Stimulated activated CD4-positive, alpha-beta T cell treated with anti-CD3 and anti-CD28 coated beads, Interleukin-12 subunit alpha, Interleukin-12 subunit beta, amount 100 ng/mL, for 24 hours (primary cell): ENCODE measurements around the gene KLF15.
"Not testable (repeated sequence)": the region's sequence is repeated elsewhere in the genome, so short reads cannot be mapped to it uniquely, and the experiment has no call there.

Experiments
- DNase-seq, 2 experiments: peaks; one replicate each; pipeline ENCODE4 v3.0.0-alpha.2; 2020; ENCODE audit warnings: low read depth in 2 of 2

Gene KLF15

DNA sequence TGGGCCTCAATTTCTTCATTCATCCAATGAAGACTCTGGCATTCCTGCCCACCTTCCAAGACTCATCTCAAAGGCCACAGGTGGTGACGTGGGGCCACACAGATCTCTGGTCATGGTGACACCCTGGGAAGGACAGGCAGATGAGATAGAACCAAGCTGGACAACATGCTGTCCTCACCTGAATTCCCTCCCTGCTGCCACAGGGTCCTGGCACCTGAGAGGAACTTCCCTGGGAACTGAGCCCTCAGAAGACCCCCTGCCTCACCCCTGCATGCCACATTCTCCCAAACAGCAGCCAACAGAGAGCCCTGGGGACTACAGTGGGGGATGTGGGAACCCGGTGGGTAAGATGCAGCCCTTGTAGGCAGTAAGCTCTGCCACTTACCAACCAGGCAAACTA lies 10.7 kb downstream of the KLF15 start:
- no peak for DNase-seq

GRCh38 chr3:126345641-126346460 lies 11.4 kb downstream of the KLF15 start:
- DNase-seq: no peak

- no peak for DNase-seq
Observed at GRCh38 chr3:126345231-126345630, 12.0 kb downstream of the KLF15 start.

- no peak for DNase-seq
Observed at GRCh38 chr3:126344380-126345041, 12.7 kb downstream of the KLF15 start.

GRCh38 chr3:126343649-126344035 lies 13.6 kb downstream of the KLF15 start:
- no peak for DNase-seq

DNA sequence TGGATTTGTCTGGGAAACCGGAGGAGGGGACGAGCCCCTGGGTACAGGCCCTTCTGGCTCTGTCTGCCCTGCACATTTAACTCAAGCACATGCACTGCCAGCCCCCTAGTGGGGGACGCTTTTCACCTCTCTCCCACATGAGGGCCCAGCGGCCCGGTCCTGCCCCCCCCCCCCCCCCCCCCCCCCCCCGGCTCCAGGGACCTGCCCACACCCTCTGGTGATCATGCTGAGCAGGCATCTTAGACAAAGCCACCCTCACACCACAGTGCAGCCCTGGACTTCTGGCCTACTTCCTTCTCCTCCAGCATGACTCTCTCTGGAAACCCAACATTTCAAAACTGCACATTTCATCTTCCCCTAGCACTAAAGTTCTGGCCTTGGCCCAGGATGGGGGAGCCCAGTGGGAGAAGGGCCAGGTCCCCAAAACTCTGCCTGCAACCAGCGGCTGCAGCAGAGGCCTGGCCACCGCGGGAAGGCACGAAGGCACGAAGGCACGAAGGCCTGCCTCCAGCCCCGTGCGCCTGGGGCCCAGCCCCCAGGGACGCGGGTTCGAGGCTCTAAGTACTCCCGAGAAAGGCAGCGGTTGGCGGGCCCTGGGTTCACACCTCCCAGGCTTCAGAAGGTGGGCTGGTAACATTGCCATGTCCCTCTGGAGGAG lies 14.1 kb downstream of the KLF15 start:
- no peak for DNase-seq

- DNase-seq: no peak
Observed at GRCh38 chr3:126342211-126342610, 15.0 kb downstream of the KLF15 start.

DNA sequence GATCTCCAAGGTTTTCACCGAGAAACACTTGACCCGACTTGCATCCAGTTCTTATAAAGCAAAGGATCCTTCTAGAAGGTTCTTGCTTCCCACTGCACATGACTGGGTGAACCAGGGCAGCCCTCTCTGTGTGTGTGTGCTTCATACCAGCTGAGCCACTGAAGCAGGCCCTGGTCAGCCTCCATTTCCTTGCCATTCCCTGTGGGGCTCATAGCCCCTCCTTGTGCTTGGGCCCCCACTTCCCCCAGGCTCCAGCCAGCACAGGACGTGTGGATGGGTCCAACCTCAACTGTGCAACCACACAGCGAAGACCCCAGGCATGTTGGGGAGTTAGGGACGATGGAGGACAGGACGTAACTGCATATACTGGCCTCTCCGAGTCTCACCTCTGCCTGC lies 15.5 kb downstream of the KLF15 start:
- no peak for DNase-seq

DNA sequence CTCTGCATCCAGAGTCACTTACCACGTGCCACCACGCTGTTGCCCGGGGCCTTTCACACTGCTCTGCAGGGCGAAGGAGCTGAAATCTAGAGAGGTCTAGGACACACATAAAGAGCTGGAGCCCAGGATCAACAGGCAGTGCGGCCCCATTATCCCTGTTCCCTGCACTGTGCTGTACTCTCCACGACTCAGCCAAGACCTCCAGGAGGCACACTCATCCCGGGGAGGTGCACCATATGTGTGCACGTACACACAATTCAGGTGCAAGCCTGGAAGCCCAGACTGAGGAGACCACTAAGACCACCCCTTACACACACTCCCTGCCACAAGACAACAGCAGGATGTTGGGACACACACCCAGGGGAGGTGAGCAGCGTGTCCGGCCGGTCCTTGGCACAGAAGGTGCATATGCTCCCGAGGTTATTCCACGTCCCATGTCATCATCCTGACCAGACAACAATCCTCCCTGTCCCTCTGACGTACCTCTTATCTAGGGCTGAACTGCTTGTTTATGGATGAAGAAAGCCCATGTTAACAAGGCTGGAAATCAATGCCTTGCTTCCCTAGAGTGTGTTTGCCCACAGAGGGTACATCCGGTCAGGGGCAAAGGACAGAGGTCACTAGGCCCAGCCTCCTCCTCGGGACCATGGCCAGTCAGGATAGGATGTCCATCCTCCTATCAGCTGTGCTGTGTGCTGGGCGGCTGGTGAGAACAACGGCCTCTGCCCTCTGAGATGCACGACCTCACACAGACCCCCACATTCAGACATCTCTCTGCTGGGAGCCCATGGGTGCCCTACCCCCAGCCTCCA lies 16.1 kb downstream of the KLF15 start:
- DNase-seq: no peak

DNA sequence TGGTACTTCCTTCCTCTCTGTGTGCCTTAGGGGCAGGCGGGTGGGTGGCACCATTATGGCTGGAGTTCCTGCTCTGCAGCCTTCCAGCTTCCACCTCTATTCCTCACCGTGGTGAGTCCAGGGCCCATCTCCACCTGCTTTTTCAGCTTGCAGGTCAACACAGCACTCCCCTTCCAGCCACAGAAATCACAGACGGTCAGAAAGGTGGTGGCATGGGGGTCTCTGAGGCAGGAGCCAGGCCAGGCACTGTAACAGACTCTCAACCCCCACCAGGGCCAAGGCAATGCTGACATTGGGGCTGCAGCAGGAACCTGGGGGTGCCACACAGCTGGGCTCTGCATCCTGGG lies 16.6 kb downstream of the KLF15 start:
- no peak for DNase-seq

DNA sequence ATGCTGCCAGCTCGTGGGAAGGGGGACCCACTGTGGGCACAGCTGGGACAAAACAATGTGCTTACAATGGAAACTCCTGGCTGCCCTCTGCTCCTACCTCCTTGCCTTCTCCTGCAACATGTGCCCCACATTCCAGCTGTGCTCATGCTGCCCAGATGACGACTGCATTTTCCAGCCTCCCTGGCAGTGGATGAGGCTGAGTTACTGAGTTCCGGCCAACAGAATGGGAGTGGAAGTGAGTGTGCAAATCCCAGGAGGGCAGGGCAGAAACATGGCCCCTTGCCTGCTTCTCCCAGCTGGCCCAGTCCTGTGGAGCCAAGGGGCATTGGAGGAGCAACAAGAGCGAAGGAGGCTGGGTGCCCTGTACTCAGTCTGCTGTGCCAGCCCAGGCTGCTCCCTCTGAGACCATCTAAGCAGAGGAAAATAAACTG lies 17.1 kb downstream of the KLF15 start:
- no peak for DNase-seq

DNA sequence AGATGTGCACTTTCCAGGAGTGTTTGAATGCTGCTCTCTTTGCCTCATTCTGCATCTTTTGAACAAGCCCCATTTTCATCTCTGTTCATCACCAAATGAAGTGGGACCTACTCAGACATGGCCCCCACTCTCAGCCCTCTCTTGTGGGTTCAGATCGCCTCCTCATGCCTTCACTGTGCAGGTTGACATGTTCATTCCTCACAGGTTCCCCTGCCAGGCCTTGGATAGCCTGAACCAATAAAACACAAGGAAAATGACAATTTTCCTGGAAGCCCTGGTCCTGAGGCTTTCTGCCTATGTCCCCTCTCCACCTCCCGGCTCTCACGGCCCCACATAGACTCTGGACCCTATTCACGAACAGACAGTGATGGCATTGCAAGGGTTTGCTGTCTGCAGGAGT lies 17.7 kb downstream of the KLF15 start:
- DNase-seq: no peak

DNA sequence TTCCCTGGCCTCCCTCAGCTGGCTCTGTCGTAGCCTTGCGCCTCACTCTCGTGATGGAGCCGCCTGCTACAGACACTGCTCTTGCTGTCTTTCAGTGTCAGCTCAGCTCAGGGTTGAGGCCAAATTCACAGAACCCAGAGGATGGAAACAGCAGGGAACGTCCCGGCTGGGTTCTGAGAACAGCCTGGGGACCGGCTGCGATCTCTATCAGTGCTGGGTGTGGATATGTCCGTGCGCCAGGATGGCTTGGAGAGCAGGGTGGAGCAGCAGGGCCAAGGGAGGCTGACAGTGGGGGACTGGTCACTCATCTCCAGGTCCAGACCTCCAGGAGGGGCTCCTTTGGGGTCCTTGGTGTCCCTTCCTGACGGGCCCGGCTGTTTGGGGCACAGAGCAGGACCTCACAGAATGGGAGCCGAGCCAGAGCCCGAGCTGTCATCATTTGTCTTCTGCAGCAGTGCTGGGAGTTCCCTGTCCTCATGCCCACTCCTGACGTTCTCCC lies 18.4 kb downstream of the KLF15 start:
- DNase-seq: no peak

GRCh38 chr3:126337980-126338651 lies 19.1 kb downstream of the KLF15 start:
- DNase-seq: no peak

GRCh38 chr3:126331812-126332336 lies 25.3 kb downstream of the KLF15 start:
- DNase-seq: not testable (repeated sequence)

DNA sequence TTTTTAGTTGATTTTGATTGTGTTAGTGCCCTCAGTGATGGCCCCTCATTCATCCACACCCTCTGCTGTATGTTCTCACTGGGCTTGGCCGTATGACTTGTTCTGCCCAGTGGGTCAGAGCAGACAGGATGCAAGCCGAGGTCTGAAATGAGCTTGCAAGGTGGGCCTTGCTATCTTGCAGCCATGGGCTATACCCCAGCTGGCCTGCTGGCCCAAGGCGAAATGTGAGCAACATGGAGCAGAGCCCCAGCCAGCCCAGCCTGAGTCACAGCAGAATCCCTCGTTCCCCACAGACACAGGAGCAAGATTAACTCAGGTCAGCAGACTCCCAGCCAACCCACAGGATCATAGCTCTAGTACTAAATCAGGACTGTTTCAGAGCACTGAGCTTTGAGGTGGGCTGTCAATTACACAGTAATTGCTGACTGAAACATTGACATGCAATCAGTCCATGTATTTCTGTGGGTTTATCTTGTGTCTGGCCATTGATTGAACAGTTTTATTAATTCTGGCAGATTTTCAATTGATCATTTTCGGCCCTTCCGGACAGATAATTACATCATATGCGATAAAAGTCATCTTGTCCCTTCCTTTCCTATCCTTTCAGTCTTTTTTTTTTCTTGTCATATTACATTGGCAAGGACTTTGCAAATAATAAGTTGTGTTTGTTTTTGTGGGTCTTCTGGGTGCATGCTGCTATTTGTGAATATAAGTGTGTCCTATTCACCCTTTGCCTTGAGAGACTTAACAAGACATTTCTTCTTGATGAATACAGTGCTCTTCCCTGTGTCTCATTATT lies 27.1 kb downstream of the KLF15 start:
- DNase-seq: no peak

- DNase-seq: no peak
Observed at GRCh38 chr3:126326629-126327028, 30.6 kb downstream of the KLF15 start.

DNA sequence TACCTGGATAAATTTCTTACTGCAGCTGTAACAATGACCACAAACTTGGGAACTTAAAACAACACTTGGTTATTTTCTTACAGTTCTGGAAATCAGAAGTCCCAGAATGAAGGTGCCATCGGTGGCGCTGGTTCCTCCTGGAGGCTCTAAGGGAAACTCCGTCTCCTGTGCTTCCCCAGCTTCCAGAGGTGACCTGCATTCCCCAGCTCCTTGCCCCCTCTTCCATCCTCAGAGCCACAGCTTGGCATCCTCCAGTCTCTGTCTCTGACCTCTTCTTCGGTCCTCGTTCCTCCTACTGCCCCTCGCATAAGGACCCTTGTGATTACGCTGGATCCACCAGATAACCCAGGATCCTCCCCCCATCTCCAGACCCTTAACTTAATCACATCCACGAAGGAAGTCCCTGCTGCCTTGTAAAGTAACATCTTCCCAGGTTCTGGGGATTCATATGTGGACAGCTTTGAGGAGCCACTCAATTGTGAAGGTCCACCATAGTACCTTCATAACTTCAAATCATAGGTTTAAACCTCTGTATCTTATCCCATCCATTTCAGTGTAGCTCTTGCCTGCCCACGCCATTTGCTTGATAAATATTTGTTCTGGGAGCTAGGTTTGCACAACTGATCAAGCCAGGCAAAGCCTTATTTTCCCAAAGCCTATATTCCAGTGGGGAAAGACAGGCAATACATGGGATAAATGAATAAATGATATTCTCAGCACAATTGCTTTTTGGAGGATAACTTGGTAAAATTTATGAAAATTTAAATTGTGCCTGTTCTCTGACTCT lies 34.8 kb downstream of the KLF15 start:
- no peak for DNase-seq

DNA sequence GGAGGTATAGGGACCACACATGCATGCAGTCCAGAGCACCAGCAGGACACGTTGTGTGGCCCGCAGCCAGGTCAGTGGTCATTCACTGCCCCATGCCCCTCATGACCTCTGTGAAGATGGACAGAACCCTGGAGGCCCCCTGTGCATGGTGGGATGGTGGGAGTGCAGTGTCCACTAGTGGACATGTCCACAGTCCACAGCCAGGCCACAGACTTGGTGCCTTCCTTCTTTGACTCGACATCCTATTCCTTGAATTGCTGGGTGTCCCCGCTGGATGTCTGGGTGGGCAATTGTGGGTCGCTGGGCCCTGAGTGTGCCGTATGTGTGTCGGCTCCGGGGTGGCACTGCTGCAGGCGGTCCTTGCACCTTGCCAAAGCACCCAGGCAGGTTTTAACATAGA lies 35.7 kb downstream of the KLF15 start:
- no peak for DNase-seq
